ENCODE measurements around the gene SEMA5B.

SEMA5B gene

GRCh38 chr3:122890720-122891220, 136.8 kb downstream of the SEMA5B start:
- no peak for DNase-seq (ENCODE audit: low read depth)

GRCh38 chr3:122890077-122890719, 137.4 kb downstream of the SEMA5B start:
- DNase-seq (ENCODE audit: low read depth), result peak; percentile 74

GRCh38 chr3:122886946-122887345, 140.6 kb downstream of the SEMA5B start:
- no peak for DNase-seq (ENCODE audit: low read depth)

- no peak for DNase-seq (ENCODE audit: low read depth)
These were observed 141.3 kb downstream of the SEMA5B start for GRCh38 chr3:122886251-122886650.

GRCh38 chr3:122882361-122882947, 145.1 kb downstream of the SEMA5B start:
- no peak for DNase-seq (ENCODE audit: low read depth)

GRCh38 chr3:122880624-122881023, 146.9 kb downstream of the SEMA5B start:
- no peak for DNase-seq (ENCODE audit: low read depth)

GRCh38 chr3:122880173-122880572, 147.4 kb downstream of the SEMA5B start:
- no peak for DNase-seq (ENCODE audit: low read depth)

- DNase-seq (ENCODE audit: low read depth), result no peak
These were observed 151.9 kb downstream of the SEMA5B start for GRCh38 chr3:122875547-122876127.

- no peak for DNase-seq (ENCODE audit: low read depth)
These were observed 153.6 kb downstream of the SEMA5B start for GRCh38 chr3:122873741-122874515.

GRCh38 chr3:122868322-122868721, 159.2 kb downstream of the SEMA5B start:
- DNase-seq (ENCODE audit: low read depth), result no peak

- DNase-seq (ENCODE audit: low read depth), result no peak
These were observed 163.1 kb downstream of the SEMA5B start for GRCh38 chr3:122864498-122864897.

- DNase-seq (ENCODE audit: low read depth), result no peak
These were observed 165.2 kb downstream of the SEMA5B start for GRCh38 chr3:122862381-122862780.
